ENCODE measurements around the gene CLASP1.

GRCh38 chr2:121348128-121348740 is 301.0 kb downstream of the CLASP1 start:
- TF ChIP-seq CTCF (IDR thresholded peaks at IDR 0.05; ENCODE audit: insufficient read depth, low read length) (no peak), REST (IDR thresholded peaks at IDR 0.05; ENCODE audit: insufficient replicate concordance, low read depth) (no peak), POLR2AphosphoS5 (IDR thresholded peaks at IDR 0.05; ENCODE audit: low read depth) (no peak), GABPA (IDR thresholded peaks at IDR 0.05; ENCODE audit: low read depth) (no peak)

All from HL-60 (cell line).